A549 (cell line): ENCODE measurements around the gene GALNTL6. TPM values are rescaled to one million over a fixed set of nuclear protein-coding genes. Genes with fewer than 3 reads are reported as not detected.

ENCODE experiments used
- ATAC-seq, 2 experiments: fragments of 200-7000 bp in 1 of 2; fragments of >200 bp in 1 of 2; cut with Nextera tagmentation in 1 of 2; cut with Tn5 transposase in 1 of 2; 3 replicates each; pipeline versions ENCODE4 v1.8.0 to v1.9.1; 2018 to 2020; ENCODE audit warnings: mild to moderate bottlenecking in 1 of 2, moderate library complexity in 1 of 2
- CTCF ChIA-PET: fragments of 300-600 bp; sonication (Branson Sonifier 250); formaldehyde crosslinking; extraction: SDS; loops from one replicate; lab custom pipeline; 2021; ENCODE audit warnings: antibody characterized with exemption, inconsistent platforms; lab: Yijun Ruan, JAX
- POLR2A ChIA-PET: fragments of 350-600 bp; formaldehyde crosslinking; extraction: SDS; loops from one replicate; lab custom pipeline; 2021; ENCODE audit warnings: antibody characterized with exemption, inconsistent platforms; lab: Yijun Ruan, JAX
- DNase-seq, 2 experiments: peaks; one replicate each; pipeline versions ENCODE4 v3.0.0 to v3.0.0-alpha.2; 2011 to 2016; ENCODE audit warnings: low read depth in 1 of 2, low spot score in 1 of 2
- FAIRE-seq: peaks from 2 replicates; lab custom pipeline; 2011; peaks lifted over from hg19 to GRCh38; lab: Jason Lieb, UNC
- H3K27ac ChIP-seq, 2 experiments: fragments of >200 bp; sonication (Bioruptor Twin); formaldehyde crosslinking; 3 replicates each; pipeline ENCODE4 v1.5.1; 2016 to 2017
- H3K4me1 ChIP-seq: fragments of >200 bp; sonication (Bioruptor Twin); formaldehyde crosslinking; 3 replicates; pipeline ENCODE4 v1.6.1; 2016
- H3K4me2 ChIP-seq: fragments of >200 bp; sonication (Bioruptor Twin); formaldehyde crosslinking; 3 replicates; pipeline ENCODE4 v1.6.1; 2016
- H3K4me3 ChIP-seq: fragments of >200 bp; sonication (Bioruptor Twin); formaldehyde crosslinking; 3 replicates; pipeline ENCODE4 v1.5.1; 2016
- H3K9me3 ChIP-seq: fragments of >200 bp; sonication (Bioruptor Twin); formaldehyde crosslinking; 3 replicates; pipeline ENCODE4 v1.6.1; 2016
- CBX8 ChIP-seq: fragments of 200-600 bp; sonication (generic); IDR thresholded peaks from 2 replicates; pipeline ENCODE4 v1.6.1; 2016
- CTCF ChIP-seq: fragments of >200 bp; sonication (Bioruptor Twin); formaldehyde crosslinking; IDR thresholded peaks from 3 replicates; pipeline ENCODE4 v1.5.1; 2016
- EHF ChIP-seq: fragments of 250-450 bp; sonication (Bioruptor Pico); IDR thresholded peaks from 2 replicates; pipeline ENCODE4 v1.5.0; 2020; ENCODE audit warnings: mild to moderate bottlenecking
- ELK1 ChIP-seq: fragments of 150-350 bp; IDR thresholded peaks from 2 replicates; pipeline ENCODE4 v1.6.1; 2014; ENCODE audit warnings: low read depth, mild to moderate bottlenecking, low read length
- ESRRA ChIP-seq: fragments of 150-350 bp; IDR thresholded peaks from 2 replicates; pipeline ENCODE4 v1.6.1; 2014; ENCODE audit warnings: mild to moderate bottlenecking, low read length, borderline replicate concordance
- FOXS1 ChIP-seq: fragments of 250-450 bp; sonication (Bioruptor Pico); IDR thresholded peaks from 2 replicates; pipeline ENCODE4 v1.5.0; 2020; ENCODE audit warnings: mild to moderate bottlenecking, moderate library complexity
- HDAC2 ChIP-seq: fragments of 200-600 bp; sonication (generic); IDR thresholded peaks from 2 replicates; pipeline ENCODE4 v1.6.1; 2016
- HES2 ChIP-seq: fragments of >200 bp; sonication (Bioruptor Twin); formaldehyde crosslinking; IDR thresholded peaks from 2 replicates; pipeline ENCODE4 v1.6.1; 2016
- HOXA7 ChIP-seq: fragments of 250-450 bp; sonication (Bioruptor Pico); IDR thresholded peaks from 2 replicates; pipeline ENCODE4 v1.5.0; 2020; ENCODE audit warnings: mild to moderate bottlenecking, moderate library complexity
- HOXB5 ChIP-seq: fragments of 250-450 bp; sonication (Bioruptor Pico); IDR thresholded peaks from 2 replicates; pipeline ENCODE4 v1.5.0; 2020; ENCODE audit warnings: mild to moderate bottlenecking, moderate library complexity
- JUN ChIP-seq, 2 experiments: fragments of >200 bp; sonication (Bioruptor Twin); formaldehyde crosslinking; IDR thresholded peaks; 2 replicates in 1 of 2; 3 replicates in 1 of 2; pipeline ENCODE4 v1.6.1; 2016 to 2017
- JUNB ChIP-seq: fragments of >200 bp; sonication (Bioruptor Twin); formaldehyde crosslinking; IDR thresholded peaks from 2 replicates; pipeline ENCODE4 v1.6.1; 2016
- KDM5A ChIP-seq: fragments of 200-600 bp; sonication (generic); IDR thresholded peaks from 2 replicates; pipeline ENCODE4 v1.6.1; 2016; ENCODE audit warnings: antibody characterized with exemption, mild to moderate bottlenecking
- MAFK ChIP-seq: fragments of 450-650 bp; IDR thresholded peaks from 2 replicates; pipeline ENCODE4 v1.6.1; 2014; ENCODE audit not compliant: partially characterized antibody
- MAX ChIP-seq: IDR thresholded peaks from 2 replicates; pipeline ENCODE4 v1.6.1; 2012
- MYC ChIP-seq: IDR thresholded peaks from 2 replicates; pipeline ENCODE4 v1.6.1; 2012; ENCODE audit warnings: mild to moderate bottlenecking, inconsistent platforms, low read length, improper control_type of control experiment, borderline replicate concordance
- NR3C1 ChIP-seq: fragments of >200 bp; sonication (Bioruptor Twin); formaldehyde crosslinking; IDR thresholded peaks from 3 replicates; pipeline ENCODE4 v1.6.1; 2017
- POLR2A ChIP-seq: IDR thresholded peaks from 2 replicates; pipeline ENCODE4 v1.6.1; 2012; ENCODE audit warnings: mild to moderate bottlenecking, low read length
- RCOR1 ChIP-seq: fragments of 150-350 bp; IDR thresholded peaks from 2 replicates; pipeline ENCODE4 v1.6.1; 2014; ENCODE audit warnings: antibody characterized with exemption, low read length, low read depth
- REST ChIP-seq: fragments of 200-600 bp; sonication (generic); IDR thresholded peaks from 2 replicates; pipeline ENCODE4 v1.6.1; 2016; ENCODE audit warnings: antibody characterized with exemption, mild to moderate bottlenecking, moderate library complexity
- RFX5 ChIP-seq: fragments of 450-650 bp; IDR thresholded peaks from 2 replicates; pipeline ENCODE4 v1.7.1; 2014; ENCODE audit warnings: antibody characterized with exemption, mild to moderate bottlenecking, moderate library complexity
- SMC3 ChIP-seq: fragments of >200 bp; sonication (Bioruptor Twin); formaldehyde crosslinking; IDR thresholded peaks from 3 replicates; pipeline ENCODE4 v1.6.1; 2018; ENCODE audit warnings: inconsistent platforms
- TFCP2L1 ChIP-seq: fragments of 250-450 bp; sonication (Bioruptor Pico); IDR thresholded peaks from 2 replicates; pipeline ENCODE4 v1.5.0; 2021; ENCODE audit warnings: mild to moderate bottlenecking
- USF2 ChIP-seq: fragments of 450-650 bp; IDR thresholded peaks from 2 replicates; pipeline ENCODE4 v1.6.1; 2014; ENCODE audit warnings: antibody characterized with exemption
- ZC3H11A ChIP-seq: fragments of 450-650 bp; IDR thresholded peaks from 2 replicates; pipeline ENCODE4 v1.6.1; 2014; ENCODE audit warnings: antibody characterized with exemption, mild to moderate bottlenecking
- ZFP36 ChIP-seq: fragments of 450-650 bp; IDR thresholded peaks from 2 replicates; pipeline ENCODE4 v1.6.1; 2014; ENCODE audit warnings: borderline replicate concordance; ENCODE audit not compliant: partially characterized antibody
- ZSCAN20 ChIP-seq: fragments of 250-450 bp; sonication (Bioruptor Pico); IDR thresholded peaks from 2 replicates; pipeline ENCODE4 v1.8.0; 2022; ENCODE audit warnings: mild to moderate bottlenecking, moderate library complexity
- WGBS: methylation state at CpG from one replicate; pipeline ENCODE4 v1.1.6; 2017; ENCODE audit errors: missing lambda C conversion rate; 5-methylcytosine and 5-hydroxymethylcytosine counted together
- polyA plus RNA-seq, 4 experiments: library from polyadenylated mRNA; depleted of rRNA in 3 of 4; stranded (reverse); fragments of >200 nt; fragmentation: RNase III in 1 of 4; extraction: RNeasy Plus Mini Kit Qiagen cat#74134 plus additional on column Dnase treatment in 1 of 4; gene quantifications; 2 replicates in 3 of 4; 3 replicates in 1 of 4; pipeline ENCODE4 v1.2.3, GENCODE V29; 2011 to 2017

Gene GALNTL6
- polyA plus RNA-seq, 2 of the 4 experiments (the other 2 are of a cell fraction), result 0.06 to 0.49 TPM

GRCh38 chr4:171774642-171775190 lies 38.5 kb upstream of the GALNTL6 start:
- Histone ChIP-seq H3K27ac (no peak overlapping the region), H3K9me3 (no peaks in the 10 kb centered on the region), H3K4me1 (no peaks in the 10 kb centered on the region), H3K4me2 (no peak overlapping the region), H3K4me3 (no peak overlapping the region)
- FAIRE-seq (no peak), DNase-seq (no peak), ATAC-seq (no peak)
- CTCF ChIA-PET, result no interaction called here
- POLR2A ChIA-PET, result no interaction called here
- WGBS, result 45% methylated on average over 6 of the region's 6 CpGs
- no peak for TF ChIP-seq HOXA7 (CRISPR knock-in tag)
- TF ChIP-seq JUN (IDR thresholded peaks at IDR 0.05), result no peak
- no peak for TF ChIP-seq TFCP2L1 (CRISPR knock-in tag)
- TF ChIP-seq RCOR1, result no peak
- no peak for TF ChIP-seq MAX
- no peak for TF ChIP-seq NR3C1
- TF ChIP-seq JUNB, result no peak
- no peak for TF ChIP-seq ELK1
- TF ChIP-seq HOXB5 (CRISPR knock-in tag), result no peak
- TF ChIP-seq ZSCAN20, result no peak
- TF ChIP-seq ESRRA, result no peak
- TF ChIP-seq HES2, result no peak
- no peak for TF ChIP-seq RFX5
- TF ChIP-seq REST, result no peak
- no peak for TF ChIP-seq ZC3H11A
- TF ChIP-seq MAFK, result no peak
- no peak for TF ChIP-seq HDAC2
- TF ChIP-seq ZFP36, result no peak
- TF ChIP-seq POLR2A, result no peak
- no peak for TF ChIP-seq EHF (CRISPR knock-in tag)

- H3K4me1 ChIP-seq, result no peaks in the 10 kb centered on the region
- H3K27ac ChIP-seq, result no peak overlapping the region
- ATAC-seq, result no peak
- H3K4me3 ChIP-seq, result no peak overlapping the region
- 29% methylated on average over 5 of the region's 5 CpGs for WGBS
- no peak for DNase-seq
- ChIA-PET CTCF (no interaction called here), POLR2A (no interaction called here)
- TF ChIP-seq JUN (IDR thresholded peaks at IDR 0.05) (no peak), MYC (no peak), SMC3 (no peak), ZC3H11A (no peak), ZSCAN20 (no peak), CTCF (no peak), USF2 (no peak), KDM5A (no peak), FOXS1 (no peak), RCOR1 (no peak), REST (no peak), CBX8 (no peak), EHF (CRISPR knock-in tag) (no peak)
- no peaks in the 10 kb centered on the region for H3K9me3 ChIP-seq
- H3K4me2 ChIP-seq, result no peak overlapping the region
- no peak for FAIRE-seq
Observed at GRCh38 chr4:171779301-171779700, 33.9 kb upstream of the GALNTL6 start.
